Lower lobe of right lung (tissue), 2 donors: ENCODE results near the gene STIM1. TPM values are rescaled to one million over a fixed set of nuclear protein-coding genes. Genes with fewer than 3 reads are reported as not detected.

ENCODE experiments used
- ATAC-seq, 2 donors: fragments of 200-7000 bp; cut with Tn5 transposase; one replicate each; pipeline ENCODE4 v1.9.1; 2020 to 2022; ENCODE audit warnings: mild to moderate bottlenecking in 2 of 2, moderate library complexity in 2 of 2
- DNase-seq: peaks from one replicate; pipeline ENCODE4 v3.0.0-alpha.2; 2020
- H3K27ac ChIP-seq: fragments of 200-600 bp; one replicate; pipeline ENCODE4 v1.8.0; 2022
- H3K27me3 ChIP-seq: fragments of 200-600 bp; one replicate; pipeline ENCODE4 v1.8.0; 2022; ENCODE audit warnings: low read depth
- H3K36me3 ChIP-seq: fragments of 200-600 bp; one replicate; pipeline ENCODE4 v1.8.0; 2022; ENCODE audit warnings: mild to moderate bottlenecking
- H3K4me1 ChIP-seq: fragments of 200-600 bp; one replicate; pipeline ENCODE4 v1.8.0; 2022
- H3K4me3 ChIP-seq: fragments of 200-600 bp; one replicate; pipeline ENCODE4 v1.8.0; 2022; ENCODE audit warnings: mild to moderate bottlenecking
- H3K9me3 ChIP-seq: fragments of 200-600 bp; one replicate; pipeline ENCODE4 v1.8.0; 2022
- intact Hi-C: fragments of 100-400 bp; cut with DNase I; formaldehyde crosslinking; loops from one replicate; pipeline ENCODE4 v1.11.0; 2022
- total RNA-seq: library from RNA; stranded (reverse); fragmentation: NEBNext Ultra II Directional; extraction: Animal tissue kit (Norgen Biotek cat#: 25700); gene quantifications from one replicate; pipeline ENCODE4 v1.2.1, GENCODE V29; 2021
- TF ChIP-seq, protein P1 (sequence below): fragments of 200-600 bp; IDR thresholded peaks from one replicate; pipeline ENCODE4 v1.8.0; 2022; ENCODE audit warnings: antibody characterized with exemption, mild to moderate bottlenecking
- donor health status: DM: no; HTN: yes; CAD: no; lungs with severe emphysema.

The STIM1 gene
- total RNA-seq, 1 donor from 2014 or later, result 59.5 TPM

DNA sequence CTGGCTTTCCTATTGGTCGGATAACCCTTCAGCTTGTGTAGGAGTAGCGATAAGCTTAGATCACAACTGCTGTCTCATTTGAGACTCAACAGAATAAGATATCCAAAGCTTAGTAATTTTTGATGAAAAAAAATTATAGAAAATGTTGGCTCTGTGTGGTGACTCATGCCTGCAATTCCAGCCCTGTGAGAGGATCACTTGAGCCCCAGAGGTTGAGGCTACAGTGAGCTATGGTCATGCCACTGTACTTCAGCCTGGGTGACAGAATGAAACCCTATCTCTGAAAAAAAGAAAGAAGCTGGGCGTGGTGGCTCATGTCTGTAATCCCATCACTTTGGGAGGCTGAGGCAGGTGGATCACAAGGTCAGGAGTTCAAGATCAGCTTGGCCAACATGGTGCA is 183.5 kb downstream of the STIM1 start:
- H3K4me3 ChIP-seq, result no peak overlapping the region
- H3K36me3 ChIP-seq, result no peaks in the 10 kb centered on the region
- no peaks in the 10 kb centered on the region for H3K9me3 ChIP-seq
- intact Hi-C loops, result no loop called here
- no peaks in the 10 kb centered on the region for H3K27me3 ChIP-seq
- no peak overlapping the region for H3K27ac ChIP-seq
- peaks cover 3% of the 10 kb centered on the region for H3K4me1 ChIP-seq
- TF ChIP-seq, protein P1, sequence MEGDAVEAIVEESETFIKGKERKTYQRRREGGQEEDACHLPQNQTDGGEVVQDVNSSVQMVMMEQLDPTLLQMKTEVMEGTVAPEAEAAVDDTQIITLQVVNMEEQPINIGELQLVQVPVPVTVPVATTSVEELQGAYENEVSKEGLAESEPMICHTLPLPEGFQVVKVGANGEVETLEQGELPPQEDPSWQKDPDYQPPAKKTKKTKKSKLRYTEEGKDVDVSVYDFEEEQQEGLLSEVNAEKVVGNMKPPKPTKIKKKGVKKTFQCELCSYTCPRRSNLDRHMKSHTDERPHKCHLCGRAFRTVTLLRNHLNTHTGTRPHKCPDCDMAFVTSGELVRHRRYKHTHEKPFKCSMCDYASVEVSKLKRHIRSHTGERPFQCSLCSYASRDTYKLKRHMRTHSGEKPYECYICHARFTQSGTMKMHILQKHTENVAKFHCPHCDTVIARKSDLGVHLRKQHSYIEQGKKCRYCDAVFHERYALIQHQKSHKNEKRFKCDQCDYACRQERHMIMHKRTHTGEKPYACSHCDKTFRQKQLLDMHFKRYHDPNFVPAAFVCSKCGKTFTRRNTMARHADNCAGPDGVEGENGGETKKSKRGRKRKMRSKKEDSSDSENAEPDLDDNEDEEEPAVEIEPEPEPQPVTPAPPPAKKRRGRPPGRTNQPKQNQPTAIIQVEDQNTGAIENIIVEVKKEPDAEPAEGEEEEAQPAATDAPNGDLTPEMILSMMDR, result no peak
- no peak for DNase-seq
- ATAC-seq, result no peak

DNA sequence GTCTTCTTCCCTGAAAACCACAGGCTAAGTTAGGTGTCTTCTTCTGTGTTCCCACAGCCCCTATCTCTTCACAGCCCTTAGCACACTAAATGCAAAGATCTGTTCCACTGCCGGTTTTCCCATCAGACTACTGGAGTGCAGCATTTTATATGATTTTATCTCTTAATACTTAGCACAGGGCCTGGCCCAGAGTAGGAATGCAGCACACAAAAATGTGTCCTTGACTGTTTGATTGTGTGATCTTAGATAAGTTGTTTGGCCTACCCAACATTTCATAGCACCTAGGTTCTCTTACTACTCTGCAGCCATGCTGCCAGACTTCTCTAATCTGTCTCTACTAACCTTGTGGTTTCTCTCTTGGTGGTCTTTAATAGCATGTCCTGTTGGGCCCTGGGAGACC is 185.0 kb downstream of the STIM1 start:
- Histone ChIP-seq H3K9me3 (no peaks in the 10 kb centered on the region), H3K27me3 (no peaks in the 10 kb centered on the region), H3K4me3 (no peak overlapping the region), H3K4me1 (peaks cover 3% of the 10 kb centered on the region), H3K36me3 (no peaks in the 10 kb centered on the region), H3K27ac (no peak overlapping the region)
- no peak for DNase-seq
- intact Hi-C loops, result no loop called here
- ATAC-seq, result peak; percentile 19 to 37
- TF ChIP-seq, protein P1, result no peak

DNA sequence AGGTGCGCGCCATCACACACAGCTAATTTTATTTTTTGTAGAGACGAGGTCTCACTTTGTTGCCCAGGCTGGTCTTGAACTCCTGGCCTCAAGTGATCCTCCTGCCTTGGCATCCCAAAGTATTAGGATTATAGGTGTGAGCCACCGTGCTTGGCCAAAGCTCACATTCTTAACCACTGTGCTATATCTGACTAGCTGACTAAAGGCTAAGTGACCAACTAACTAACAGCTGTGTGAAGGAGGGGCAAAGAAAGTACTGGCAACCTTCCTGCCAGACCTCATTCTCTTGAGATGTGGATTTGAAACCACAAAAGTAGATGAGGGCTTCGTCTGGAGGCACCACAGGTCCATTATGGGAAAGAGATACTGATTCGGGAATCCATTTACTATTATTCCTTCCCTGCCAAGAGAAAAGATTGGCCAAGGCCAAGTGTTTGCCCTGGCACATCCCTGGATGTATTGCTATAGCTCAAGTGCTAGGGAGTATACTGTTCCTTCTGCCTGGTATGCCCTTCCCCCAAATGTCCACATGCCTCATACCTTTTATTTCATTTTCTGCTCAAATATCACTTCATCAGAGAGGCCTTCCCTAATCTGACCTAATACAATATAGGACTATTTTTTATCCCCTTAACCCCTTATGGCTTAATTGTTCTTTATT is 186.4 kb downstream of the STIM1 start:
- Histone ChIP-seq H3K9me3 (no peaks in the 10 kb centered on the region), H3K27me3 (no peaks in the 10 kb centered on the region), H3K27ac (no peak overlapping the region), H3K36me3 (no peaks in the 10 kb centered on the region), H3K4me3 (no peak overlapping the region), H3K4me1 (peaks cover 3% of the 10 kb centered on the region)
- TF ChIP-seq, protein P1, result no peak
- ATAC-seq (no peak), DNase-seq (no peak)
- intact Hi-C loops, result no loop called here

DNA sequence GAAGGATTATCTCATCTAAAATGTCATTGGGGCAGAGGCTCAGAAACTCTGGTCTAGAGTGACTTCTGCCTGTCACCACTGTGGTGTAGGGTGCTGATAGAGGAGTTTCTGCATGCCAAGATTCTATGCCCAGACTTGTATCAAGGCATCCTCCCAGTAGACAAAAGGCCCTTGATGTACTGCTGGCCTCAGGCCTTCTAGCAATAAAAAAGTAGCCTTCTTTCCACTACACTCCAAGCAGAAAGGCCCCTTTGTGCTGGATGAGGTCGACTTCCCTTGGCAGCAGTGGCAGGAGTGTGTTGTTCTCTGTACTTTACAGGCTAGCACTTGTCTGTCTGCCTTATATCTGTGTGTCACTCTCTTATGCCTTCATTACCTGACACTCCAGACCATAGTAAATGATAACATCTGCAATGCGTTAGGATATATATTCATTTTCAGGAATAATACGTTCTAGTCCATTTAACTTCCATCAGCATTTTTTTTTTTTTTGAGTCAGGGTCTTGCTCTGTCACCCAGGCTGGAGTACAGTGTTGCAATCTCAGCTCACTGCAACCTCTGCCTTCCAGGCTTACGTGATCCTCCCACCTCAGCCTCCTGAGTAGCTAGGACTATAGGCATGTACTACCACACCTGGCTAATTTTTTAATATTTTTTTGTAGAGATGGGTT is 189.6 kb downstream of the STIM1 start:
- Histone ChIP-seq H3K27me3 (no peaks in the 10 kb centered on the region), H3K9me3 (no peaks in the 10 kb centered on the region), H3K4me1 (peaks cover 3% of the 10 kb centered on the region), H3K27ac (no peak overlapping the region), H3K4me3 (no peak overlapping the region), H3K36me3 (no peaks in the 10 kb centered on the region)
- ATAC-seq, result no peak
- no peak for DNase-seq
- TF ChIP-seq, protein P1, result no peak
- intact Hi-C loops, result no loop called here

DNA sequence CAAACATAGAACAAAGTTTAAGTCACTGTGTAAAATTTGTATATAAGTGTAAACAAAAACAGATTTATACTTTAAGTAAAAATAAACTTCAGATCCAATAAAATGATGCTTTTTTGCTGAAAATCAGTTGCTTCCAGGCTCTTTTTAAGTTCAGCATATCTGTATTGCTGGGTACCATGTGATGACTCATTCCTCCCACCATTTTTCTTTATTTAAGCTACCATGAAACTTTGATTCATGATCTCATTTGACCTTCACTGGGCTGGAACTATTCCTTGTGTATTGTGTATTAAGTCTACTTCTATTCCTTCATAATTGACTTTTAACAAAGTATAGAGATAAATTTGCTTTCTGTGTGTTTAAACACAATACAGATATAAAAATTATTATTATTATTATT is 192.9 kb downstream of the STIM1 start:
- TF ChIP-seq, protein P1, result no peak
- H3K4me1 ChIP-seq, result no peaks in the 10 kb centered on the region
- DNase-seq (no peak), ATAC-seq (no peak)
- no peaks in the 10 kb centered on the region for H3K36me3 ChIP-seq
- H3K27ac ChIP-seq, result no peak overlapping the region
- H3K4me3 ChIP-seq, result no peak overlapping the region
- H3K27me3 ChIP-seq, result no peaks in the 10 kb centered on the region
- H3K9me3 ChIP-seq, result no peaks in the 10 kb centered on the region
- intact Hi-C loops, result no loop called here
